GM12892 (cell line): ENCODE measurements around the gene TMTC2.

ENCODE experiments used
- POLR2A ChIP-seq: IDR thresholded peaks from 2 replicates; pipeline ENCODE4 v1.6.1; 2011; ENCODE audit warnings: low read depth, low read length, control low read depth
- TAF1 ChIP-seq: IDR thresholded peaks from 2 replicates; pipeline ENCODE4 v1.6.1; 2011; ENCODE audit warnings: low read depth, mild to moderate bottlenecking, control low read depth, low read length, borderline replicate concordance

DNA sequence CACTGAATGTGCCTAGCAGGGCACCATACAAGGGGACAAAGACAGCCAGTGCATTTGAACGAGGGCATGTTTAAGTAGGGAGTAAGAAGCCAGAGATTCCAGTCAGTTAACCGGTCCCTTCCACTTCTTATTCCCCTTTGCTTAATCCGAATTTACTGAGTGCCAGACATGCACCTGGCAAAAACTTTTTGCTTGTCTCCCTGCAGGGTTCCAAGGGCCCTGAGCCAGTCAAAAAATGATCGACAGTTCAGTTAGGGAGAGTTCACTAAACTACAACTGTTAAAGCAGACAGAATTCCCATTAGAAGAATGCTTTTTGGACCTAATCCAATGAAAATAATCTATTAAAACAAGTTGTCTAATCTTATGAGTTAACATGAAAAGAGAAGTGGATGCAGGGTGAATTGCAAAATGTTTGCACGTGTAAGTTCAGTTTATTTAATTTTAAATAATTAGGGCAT, 193.8 kb downstream of the TMTC2 start:
- no peak for TF ChIP-seq TAF1
- TF ChIP-seq POLR2A: no peak
